WI38 (cell line): ENCODE measurements around the gene HOXB2.

ENCODE experiments used
- H3K4me3 ChIP-seq: 2 replicates; pipeline ENCODE4 v1.5.1; 2011; ENCODE audit warnings: low read depth, mild to moderate bottlenecking, control low read depth, low read length
- TF ChIP-seq, protein P1 (sequence below): IDR thresholded peaks from 2 replicates; pipeline ENCODE4 v1.5.1; 2012; ENCODE audit warnings: low read depth, mild to moderate bottlenecking, control low read depth, low read length

HOXB2 gene

DNA sequence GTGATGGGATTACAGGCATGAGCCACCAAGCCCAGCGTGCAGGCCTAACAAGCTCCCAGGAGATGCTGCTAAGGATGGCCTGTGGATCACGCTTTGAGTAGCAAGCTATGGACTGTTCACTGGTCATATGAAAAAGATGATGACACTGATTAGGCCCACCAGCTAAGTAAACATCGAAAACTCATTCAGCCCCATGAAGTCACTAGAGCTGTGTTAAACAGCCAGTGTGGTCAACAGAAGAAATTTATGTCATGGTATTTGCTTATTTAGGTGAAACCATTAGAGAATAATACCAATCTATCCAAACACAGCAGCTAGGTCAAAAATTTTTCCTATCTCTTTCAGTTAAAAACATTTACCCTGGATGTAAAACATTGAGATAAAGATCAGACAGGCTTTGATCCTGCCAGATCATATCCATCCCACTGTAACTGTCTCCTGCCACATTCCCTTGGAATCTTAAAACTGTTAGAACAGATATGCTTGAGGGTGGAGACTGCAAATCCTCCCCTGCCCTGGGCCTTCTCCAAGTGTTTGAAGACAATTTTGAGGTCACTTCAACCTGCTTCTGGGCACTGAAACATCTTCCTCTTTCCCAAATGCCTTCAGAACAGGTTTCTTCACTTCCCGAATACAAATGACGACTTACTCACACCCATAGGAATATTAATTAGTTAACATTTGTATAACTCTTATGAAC is 45.0 kb downstream of the HOXB2 start:
- H3K4me3 ChIP-seq: no peak overlapping the region
- TF ChIP-seq, protein P1, sequence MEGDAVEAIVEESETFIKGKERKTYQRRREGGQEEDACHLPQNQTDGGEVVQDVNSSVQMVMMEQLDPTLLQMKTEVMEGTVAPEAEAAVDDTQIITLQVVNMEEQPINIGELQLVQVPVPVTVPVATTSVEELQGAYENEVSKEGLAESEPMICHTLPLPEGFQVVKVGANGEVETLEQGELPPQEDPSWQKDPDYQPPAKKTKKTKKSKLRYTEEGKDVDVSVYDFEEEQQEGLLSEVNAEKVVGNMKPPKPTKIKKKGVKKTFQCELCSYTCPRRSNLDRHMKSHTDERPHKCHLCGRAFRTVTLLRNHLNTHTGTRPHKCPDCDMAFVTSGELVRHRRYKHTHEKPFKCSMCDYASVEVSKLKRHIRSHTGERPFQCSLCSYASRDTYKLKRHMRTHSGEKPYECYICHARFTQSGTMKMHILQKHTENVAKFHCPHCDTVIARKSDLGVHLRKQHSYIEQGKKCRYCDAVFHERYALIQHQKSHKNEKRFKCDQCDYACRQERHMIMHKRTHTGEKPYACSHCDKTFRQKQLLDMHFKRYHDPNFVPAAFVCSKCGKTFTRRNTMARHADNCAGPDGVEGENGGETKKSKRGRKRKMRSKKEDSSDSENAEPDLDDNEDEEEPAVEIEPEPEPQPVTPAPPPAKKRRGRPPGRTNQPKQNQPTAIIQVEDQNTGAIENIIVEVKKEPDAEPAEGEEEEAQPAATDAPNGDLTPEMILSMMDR: no peak

DNA sequence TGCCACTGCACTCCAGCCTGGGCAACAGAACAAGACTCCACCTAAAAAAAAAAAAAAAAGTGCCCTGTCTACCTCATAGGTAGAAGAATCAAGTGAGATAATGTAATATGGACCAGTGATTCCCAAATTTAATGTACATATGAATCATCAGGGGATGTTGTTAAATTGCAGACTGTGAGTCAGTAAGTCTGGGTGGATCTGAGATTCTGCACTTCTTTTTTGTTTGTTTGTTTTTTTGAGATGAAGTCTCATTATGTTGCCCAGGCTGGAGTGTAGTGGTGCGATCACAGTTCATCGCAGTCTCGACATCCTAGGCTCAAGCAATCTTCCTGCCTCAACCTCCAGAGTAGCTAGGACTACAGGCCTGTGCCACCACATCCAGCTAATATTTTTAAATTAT is 45.7 kb downstream of the HOXB2 start:
- H3K4me3 ChIP-seq: no peak overlapping the region
- TF ChIP-seq, protein P1: no peak

DNA sequence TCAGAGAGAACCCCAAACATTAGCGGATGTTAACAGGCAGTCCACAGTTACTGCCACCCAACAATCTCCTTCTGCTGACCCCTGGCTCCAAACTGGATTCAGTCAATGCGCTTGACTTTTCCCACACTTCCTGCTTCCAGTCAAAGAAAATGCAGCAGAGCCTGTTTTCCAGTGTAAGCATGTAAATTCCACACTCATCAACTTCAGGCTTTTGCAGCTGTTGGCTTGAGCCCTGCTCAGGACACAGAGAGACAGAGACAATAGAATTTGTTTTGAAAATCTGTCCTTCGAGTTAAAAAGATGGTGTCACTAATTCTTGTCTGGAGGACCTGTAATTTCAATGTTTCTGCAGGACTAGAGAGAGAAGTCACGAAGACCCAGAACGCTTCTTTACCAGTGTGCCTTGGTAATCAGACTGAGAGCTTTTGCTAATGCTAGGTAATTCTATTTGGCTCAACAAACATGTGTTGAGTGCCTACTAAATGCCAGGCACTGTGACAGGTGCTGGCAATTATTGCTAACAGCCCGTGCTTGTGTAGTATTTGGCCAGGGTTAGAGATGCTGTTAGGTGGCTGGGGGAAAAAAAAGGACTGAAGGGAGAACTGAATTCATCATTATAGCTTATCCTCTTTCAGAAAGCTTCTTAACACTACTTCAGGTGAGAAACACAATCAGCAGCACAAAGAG is 46.6 kb downstream of the HOXB2 start:
- TF ChIP-seq, protein P1: no peak

DNA sequence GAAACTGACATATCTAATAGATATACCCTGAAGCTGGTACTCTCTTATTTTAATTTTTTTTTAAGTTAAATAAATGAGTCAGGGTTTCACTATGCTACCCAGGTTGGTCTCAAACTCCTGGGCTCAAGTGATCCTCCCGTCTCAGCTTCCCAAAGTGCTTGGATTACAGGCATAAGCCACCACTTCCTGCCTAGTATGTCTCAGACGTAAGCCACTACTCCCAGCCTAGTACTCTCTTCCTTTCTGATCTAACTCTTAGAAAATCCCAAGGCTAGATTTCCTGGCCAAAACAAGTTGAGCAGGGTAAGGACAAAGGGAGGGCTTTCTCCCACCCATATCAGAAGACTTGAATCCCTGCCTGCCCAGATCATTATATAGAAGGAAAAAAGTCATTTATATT is 47.8 kb downstream of the HOXB2 start:
- H3K4me3 ChIP-seq: no peak overlapping the region
- TF ChIP-seq, protein P1: no peak

More for the DNA sequence above, 46.6 kb downstream of the HOXB2 start:
- no peak overlapping the region for H3K4me3 ChIP-seq

DNA sequence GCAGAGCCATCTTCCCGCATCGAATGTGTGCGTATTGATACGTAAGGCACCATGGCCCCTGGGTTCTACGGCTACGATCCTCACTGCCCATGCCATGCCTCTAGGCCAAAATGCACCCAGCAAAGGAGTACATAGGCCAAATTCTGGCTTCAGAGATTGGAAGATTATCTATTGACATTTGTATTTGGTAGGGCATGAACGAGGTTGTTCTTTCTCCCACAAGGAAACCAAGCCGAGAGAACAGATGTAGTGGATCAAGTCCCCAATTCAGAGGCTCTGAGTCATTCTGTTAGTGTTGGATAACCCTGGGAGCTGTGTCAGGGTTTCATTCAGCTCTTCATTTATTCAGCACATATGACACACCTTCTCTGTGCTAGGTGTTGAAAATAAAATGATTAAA is 50.6 kb downstream of the HOXB2 start:
- no peak overlapping the region for H3K4me3 ChIP-seq
- TF ChIP-seq, protein P1: no peak
